ENCODE results near the gene MT1E.

Gene MT1E

GRCh38 chr16:56610017-56610608 is 15.5 kb upstream of the MT1E start (continued):
- TF ChIP-seq ZNF398 (tag by site-specific recombination; IDR thresholded peaks at IDR 0.05) (no peak), ZNF292 (tag by site-specific recombination; IDR thresholded peaks at IDR 0.05; ENCODE audit: borderline replicate concordance, low read depth) (no peak), WT1 (tag by site-specific recombination; IDR thresholded peaks at IDR 0.05) (peak; percentile 72), ZNF670 (tag by site-specific recombination; IDR thresholded peaks at IDR 0.05; ENCODE audit: low read depth) (no peak), ZNF140 (tag by site-specific recombination; IDR thresholded peaks at IDR 0.05) (no peak)
- TF ChIP-seq, protein P1, sequence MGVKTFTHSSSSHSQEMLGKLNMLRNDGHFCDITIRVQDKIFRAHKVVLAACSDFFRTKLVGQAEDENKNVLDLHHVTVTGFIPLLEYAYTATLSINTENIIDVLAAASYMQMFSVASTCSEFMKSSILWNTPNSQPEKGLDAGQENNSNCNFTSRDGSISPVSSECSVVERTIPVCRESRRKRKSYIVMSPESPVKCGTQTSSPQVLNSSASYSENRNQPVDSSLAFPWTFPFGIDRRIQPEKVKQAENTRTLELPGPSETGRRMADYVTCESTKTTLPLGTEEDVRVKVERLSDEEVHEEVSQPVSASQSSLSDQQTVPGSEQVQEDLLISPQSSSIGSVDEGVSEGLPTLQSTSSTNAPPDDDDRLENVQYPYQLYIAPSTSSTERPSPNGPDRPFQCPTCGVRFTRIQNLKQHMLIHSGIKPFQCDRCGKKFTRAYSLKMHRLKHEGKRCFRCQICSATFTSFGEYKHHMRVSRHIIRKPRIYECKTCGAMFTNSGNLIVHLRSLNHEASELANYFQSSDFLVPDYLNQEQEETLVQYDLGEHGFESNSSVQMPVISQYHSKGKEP (tag by site-specific recombination; IDR thresholded peaks at IDR 0.05) = peak; percentile 70

- Histone ChIP-seq H3K4me3 (ENCODE audit: low read depth, low read length) (no peak overlapping the region), H3K4me1 (ENCODE audit: control insufficient read depth, insufficient read depth, low read length) (peaks cover 3% of the 10 kb centered on the region; the same call in 1 of the 2 replicates), H3K27ac (ENCODE audit: extremely low read depth, low read depth, low read length) (no peak overlapping the region), H3K9me3 (ENCODE audit: control insufficient read depth, insufficient read depth, low read depth, low read length) (no peaks in the 10 kb centered on the region), H3K36me3 (ENCODE audit: control insufficient read depth in 2 of 2, insufficient read depth in 1 of 2, low read length in 2 of 2) (no peaks in the 10 kb centered on the region)
- CTCF ChIA-PET = interaction anchor here (0.9 to 1.7 kb wide), 4 partner anchors 10 to 72 kb away, joined by 3 to 4 read pairs (median 4); partner anchors contain the start of gene MT1X
- TF ChIP-seq ZBTB20 (tag by site-specific recombination; IDR thresholded peaks at IDR 0.05) = peak; percentile 23; the same call in 1 of the 2 replicates
- TF ChIP-seq, protein P2, sequence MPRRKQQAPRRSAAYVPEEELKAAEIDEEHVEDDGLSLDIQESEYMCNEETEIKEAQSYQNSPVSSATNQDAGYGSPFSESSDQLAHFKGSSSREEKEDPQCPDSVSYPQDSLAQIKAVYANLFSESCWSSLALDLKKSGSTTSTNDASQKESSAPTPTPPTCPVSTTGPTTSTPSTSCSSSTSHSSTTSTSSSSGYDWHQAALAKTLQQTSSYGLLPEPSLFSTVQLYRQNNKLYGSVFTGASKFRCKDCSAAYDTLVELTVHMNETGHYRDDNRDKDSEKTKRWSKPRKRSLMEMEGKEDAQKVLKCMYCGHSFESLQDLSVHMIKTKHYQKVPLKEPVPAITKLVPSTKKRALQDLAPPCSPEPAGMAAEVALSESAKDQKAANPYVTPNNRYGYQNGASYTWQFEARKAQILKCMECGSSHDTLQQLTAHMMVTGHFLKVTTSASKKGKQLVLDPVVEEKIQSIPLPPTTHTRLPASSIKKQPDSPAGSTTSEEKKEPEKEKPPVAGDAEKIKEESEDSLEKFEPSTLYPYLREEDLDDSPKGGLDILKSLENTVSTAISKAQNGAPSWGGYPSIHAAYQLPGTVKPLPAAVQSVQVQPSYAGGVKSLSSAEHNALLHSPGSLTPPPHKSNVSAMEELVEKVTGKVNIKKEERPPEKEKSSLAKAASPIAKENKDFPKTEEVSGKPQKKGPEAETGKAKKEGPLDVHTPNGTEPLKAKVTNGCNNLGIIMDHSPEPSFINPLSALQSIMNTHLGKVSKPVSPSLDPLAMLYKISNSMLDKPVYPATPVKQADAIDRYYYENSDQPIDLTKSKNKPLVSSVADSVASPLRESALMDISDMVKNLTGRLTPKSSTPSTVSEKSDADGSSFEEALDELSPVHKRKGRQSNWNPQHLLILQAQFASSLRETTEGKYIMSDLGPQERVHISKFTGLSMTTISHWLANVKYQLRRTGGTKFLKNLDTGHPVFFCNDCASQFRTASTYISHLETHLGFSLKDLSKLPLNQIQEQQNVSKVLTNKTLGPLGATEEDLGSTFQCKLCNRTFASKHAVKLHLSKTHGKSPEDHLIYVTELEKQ (tag by site-specific recombination; IDR thresholded peaks at IDR 0.05; ENCODE audit: borderline replicate concordance) = no peak
- TF ChIP-seq, protein P3, sequence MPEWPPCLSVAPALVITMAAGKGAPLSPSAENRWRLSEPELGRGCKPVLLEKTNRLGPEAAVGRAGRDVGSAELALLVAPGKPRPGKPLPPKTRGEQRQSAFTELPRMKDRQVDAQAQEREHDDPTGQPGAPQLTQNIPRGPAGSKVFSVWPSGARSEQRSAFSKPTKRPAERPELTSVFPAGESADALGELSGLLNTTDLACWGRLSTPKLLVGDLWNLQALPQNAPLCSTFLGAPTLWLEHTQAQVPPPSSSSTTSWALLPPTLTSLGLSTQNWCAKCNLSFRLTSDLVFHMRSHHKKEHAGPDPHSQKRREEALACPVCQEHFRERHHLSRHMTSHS (tag by site-specific recombination; IDR thresholded peaks at IDR 0.05) = no peak
- TF ChIP-seq, protein P4, sequence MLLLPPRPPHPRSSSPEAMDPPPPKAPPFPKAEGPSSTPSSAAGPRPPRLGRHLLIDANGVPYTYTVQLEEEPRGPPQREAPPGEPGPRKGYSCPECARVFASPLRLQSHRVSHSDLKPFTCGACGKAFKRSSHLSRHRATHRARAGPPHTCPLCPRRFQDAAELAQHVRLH (tag by site-specific recombination; IDR thresholded peaks at IDR 0.05) = 0 out of 2 replicates have a peak, but pooled peaks have one; percentile 65
- TF ChIP-seq SP7 (tag by site-specific recombination; IDR thresholded peaks at IDR 0.05) = peak; percentile 4; the same call in 1 of the 2 replicates
- TF ChIP-seq, protein P5, sequence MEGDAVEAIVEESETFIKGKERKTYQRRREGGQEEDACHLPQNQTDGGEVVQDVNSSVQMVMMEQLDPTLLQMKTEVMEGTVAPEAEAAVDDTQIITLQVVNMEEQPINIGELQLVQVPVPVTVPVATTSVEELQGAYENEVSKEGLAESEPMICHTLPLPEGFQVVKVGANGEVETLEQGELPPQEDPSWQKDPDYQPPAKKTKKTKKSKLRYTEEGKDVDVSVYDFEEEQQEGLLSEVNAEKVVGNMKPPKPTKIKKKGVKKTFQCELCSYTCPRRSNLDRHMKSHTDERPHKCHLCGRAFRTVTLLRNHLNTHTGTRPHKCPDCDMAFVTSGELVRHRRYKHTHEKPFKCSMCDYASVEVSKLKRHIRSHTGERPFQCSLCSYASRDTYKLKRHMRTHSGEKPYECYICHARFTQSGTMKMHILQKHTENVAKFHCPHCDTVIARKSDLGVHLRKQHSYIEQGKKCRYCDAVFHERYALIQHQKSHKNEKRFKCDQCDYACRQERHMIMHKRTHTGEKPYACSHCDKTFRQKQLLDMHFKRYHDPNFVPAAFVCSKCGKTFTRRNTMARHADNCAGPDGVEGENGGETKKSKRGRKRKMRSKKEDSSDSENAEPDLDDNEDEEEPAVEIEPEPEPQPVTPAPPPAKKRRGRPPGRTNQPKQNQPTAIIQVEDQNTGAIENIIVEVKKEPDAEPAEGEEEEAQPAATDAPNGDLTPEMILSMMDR (tag by site-specific recombination; IDR thresholded peaks at IDR 0.05) = 0 out of 2 replicates have a peak, but pooled peaks have one; percentile 2
- TF ChIP-seq ZNF768 (tag by site-specific recombination; IDR thresholded peaks at IDR 0.05) = peak; percentile 97
- TF ChIP-seq ZNF48 (tag by site-specific recombination; IDR thresholded peaks at IDR 0.05) = no peak
- 0 out of 2 replicates have a peak, but pooled peaks have one; percentile 31 for TF ChIP-seq ZNF626 (tag by site-specific recombination; IDR thresholded peaks at IDR 0.05)
- 0 out of 2 replicates have a peak, but pooled peaks have one; percentile 2 for TF ChIP-seq ZBTB21 (tag by site-specific recombination; IDR thresholded peaks at IDR 0.05)
- TF ChIP-seq IKZF3 (tag by site-specific recombination; IDR thresholded peaks at IDR 0.05) = no peak
- TF ChIP-seq TCF7L2 (IDR thresholded peaks at IDR 0.05; ENCODE audit: borderline replicate concordance, low read depth, low read length) = no peak
- no peak for TF ChIP-seq ZNF677 (tag by site-specific recombination; IDR thresholded peaks at IDR 0.05)
- no peak for TF ChIP-seq ZNF114 (tag by site-specific recombination; IDR thresholded peaks at IDR 0.05)
- no peak for TF ChIP-seq ZNF843 (tag by site-specific recombination; IDR thresholded peaks at IDR 0.05)
- TF ChIP-seq KLF10 (tag by site-specific recombination; IDR thresholded peaks at IDR 0.05) = no peak
- no peak for TF ChIP-seq ZNF621 (tag by site-specific recombination; IDR thresholded peaks at IDR 0.05)
- POLR2A ChIA-PET = interaction anchor here (0.9 to 1.6 kb wide), 2 partner anchors 15 to 51 kb away, joined by 5 read pairs; partner anchors contain the start of gene MT1E
Observed at GRCh38 chr16:56610609-56611111, 14.9 kb upstream of the MT1E start.

Measured in HEK293 (cell line).